Measurements from ENCODE around the gene HERC5. TPM values are rescaled to one million over a fixed set of nuclear protein-coding genes. Genes with fewer than 3 reads are reported as not detected.

Gene HERC5
- 1.4 and 2.7 TPM in 2 replicates for total RNA-seq

GRCh38 chr4:88456670-88457306, at the start of gene HERC5:
HERC5 (plus strand) TSS chr4:88457119; CDS start chr4:88457270, 151 bp downstream.

GRCh38 chr4:88523325-88524129, 66.6 kb downstream of the HERC5 start, which contains the start of gene PYURF:
PYURF (minus strand) TSS chr4:88523776; CDS start chr4:88523700, 76 bp downstream.

Other genes with a start within 250 kb of the HERC5 start
- gene PPM1K, start 172.6 kb upstream of the HERC5 start, total RNA-seq = 32.5 and 52.1 TPM in 2 replicates
- gene HERC6, start 78.3 kb upstream of the HERC5 start, total RNA-seq = 12.4 and 12.8 TPM in 2 replicates
- gene PYURF, start 66.7 kb downstream of the HERC5 start, total RNA-seq = 71.2 and 81.9 TPM in 2 replicates
- gene HERC3, start 135.4 kb downstream of the HERC5 start, total RNA-seq = 18.9 and 23.4 TPM in 2 replicates
- 6.9 and 9.5 TPM in 2 replicates for gene NAP1L5, start 240.7 kb downstream of the HERC5 start, total RNA-seq